Astrocyte (in vitro differentiated cells and primary cell): ENCODE data around the gene NT5C1B. TPM values are rescaled to one million over a fixed set of nuclear protein-coding genes. Genes with fewer than 3 reads are reported as not detected.

Source experiments
- DNase-seq: peaks from one replicate; pipeline ENCODE4 v3.0.0-alpha.2; 2010; ENCODE audit warnings: low read depth
- FAIRE-seq: peaks from 2 replicates; lab custom pipeline; 2011; peaks lifted over from hg19 to GRCh38; lab: Jason Lieb, UNC
- H2AFZ ChIP-seq: 2 replicates; pipeline ENCODE4 v1.6.0; 2012; ENCODE audit warnings: low read depth, low read length, inconsistent platforms
- H3K27ac ChIP-seq: 2 replicates; pipeline ENCODE4 v1.5.1; 2011; ENCODE audit warnings: low read depth, low read length, inconsistent platforms
- H3K27me3 ChIP-seq: 2 replicates; pipeline ENCODE4 v1.6.0; 2011; ENCODE audit warnings: low read length, inconsistent platforms; ENCODE audit not compliant: insufficient read depth
- H3K36me3 ChIP-seq: 2 replicates; pipeline ENCODE4 v1.5.1; 2011; ENCODE audit warnings: low read length, inconsistent platforms; ENCODE audit not compliant: insufficient read depth
- H3K4me1 ChIP-seq: 2 replicates; pipeline ENCODE4 v1.5.1; 2011; ENCODE audit warnings: low read length, inconsistent platforms; ENCODE audit not compliant: insufficient read depth
- H3K4me2 ChIP-seq: 2 replicates; pipeline ENCODE4 v1.6.0; 2012; ENCODE audit warnings: low read length, inconsistent platforms
- H3K4me3 ChIP-seq: 2 replicates; pipeline ENCODE4 v1.5.1; 2011; ENCODE audit warnings: low read depth, mild to moderate bottlenecking, low read length, inconsistent platforms; ENCODE audit not compliant: insufficient read depth
- H3K79me2 ChIP-seq: 2 replicates; pipeline ENCODE4 v1.6.0; 2012; ENCODE audit warnings: mild to moderate bottlenecking, low read length, inconsistent platforms; ENCODE audit not compliant: insufficient read depth
- H3K9ac ChIP-seq: 2 replicates; pipeline ENCODE4 v1.6.0; 2012; ENCODE audit warnings: mild to moderate bottlenecking, low read length, inconsistent platforms
- H3K9me3 ChIP-seq: 2 replicates; pipeline ENCODE4 v1.5.1; 2012; ENCODE audit warnings: low read depth, mild to moderate bottlenecking, low read length, inconsistent platforms; ENCODE audit not compliant: insufficient read depth
- H4K20me1 ChIP-seq: 2 replicates; pipeline ENCODE4 v1.6.0; 2012; ENCODE audit warnings: low read length, inconsistent platforms; ENCODE audit not compliant: insufficient read depth
- H3K27ac Mint-ChIP-seq: one replicate; pipeline ENCODE4 v1.8.0; 2021; ENCODE audit warnings: mild to moderate bottlenecking, mixed read lengths; ENCODE audit not compliant: unreplicated experiment
- H3K27me3 Mint-ChIP-seq: one replicate; pipeline ENCODE4 v1.8.0; 2021; ENCODE audit warnings: low read depth, mixed read lengths; ENCODE audit not compliant: unreplicated experiment
- H3K36me3 Mint-ChIP-seq: one replicate; pipeline ENCODE4 v1.8.0; 2021; ENCODE audit warnings: low read depth, mixed read lengths; ENCODE audit not compliant: unreplicated experiment
- H3K4me1 Mint-ChIP-seq: one replicate; pipeline ENCODE4 v1.8.0; 2021; ENCODE audit warnings: low read depth, mixed read lengths; ENCODE audit not compliant: unreplicated experiment
- H3K4me3 Mint-ChIP-seq: one replicate; pipeline ENCODE4 v1.8.0; 2021; ENCODE audit warnings: mild to moderate bottlenecking, moderate library complexity, mixed read lengths; ENCODE audit not compliant: unreplicated experiment
- H3K9me3 Mint-ChIP-seq: one replicate; pipeline ENCODE4 v1.8.0; 2021; ENCODE audit warnings: mild to moderate bottlenecking, mixed read lengths; ENCODE audit not compliant: unreplicated experiment
- EZH2 ChIP-seq: IDR thresholded peaks from 2 replicates; pipeline ENCODE4 v1.6.1; 2012; ENCODE audit warnings: mild to moderate bottlenecking, low read length, inconsistent platforms; ENCODE audit not compliant: insufficient read depth
- total RNA-seq: library from RNA; stranded (reverse); gene quantifications from 2 replicates; pipeline ENCODE4 v1.2.1, GENCODE V29; 2021
- TF ChIP-seq, protein P1 (sequence below): IDR thresholded peaks from 2 replicates; pipeline ENCODE4 v1.5.1; 2011; ENCODE audit warnings: low read depth, mild to moderate bottlenecking, inconsistent platforms, low read length, moderate library complexity; ENCODE audit not compliant: insufficient read depth

NT5C1B gene
- total RNA-seq, 1 donor from 2014 or later = not detected

DNA sequence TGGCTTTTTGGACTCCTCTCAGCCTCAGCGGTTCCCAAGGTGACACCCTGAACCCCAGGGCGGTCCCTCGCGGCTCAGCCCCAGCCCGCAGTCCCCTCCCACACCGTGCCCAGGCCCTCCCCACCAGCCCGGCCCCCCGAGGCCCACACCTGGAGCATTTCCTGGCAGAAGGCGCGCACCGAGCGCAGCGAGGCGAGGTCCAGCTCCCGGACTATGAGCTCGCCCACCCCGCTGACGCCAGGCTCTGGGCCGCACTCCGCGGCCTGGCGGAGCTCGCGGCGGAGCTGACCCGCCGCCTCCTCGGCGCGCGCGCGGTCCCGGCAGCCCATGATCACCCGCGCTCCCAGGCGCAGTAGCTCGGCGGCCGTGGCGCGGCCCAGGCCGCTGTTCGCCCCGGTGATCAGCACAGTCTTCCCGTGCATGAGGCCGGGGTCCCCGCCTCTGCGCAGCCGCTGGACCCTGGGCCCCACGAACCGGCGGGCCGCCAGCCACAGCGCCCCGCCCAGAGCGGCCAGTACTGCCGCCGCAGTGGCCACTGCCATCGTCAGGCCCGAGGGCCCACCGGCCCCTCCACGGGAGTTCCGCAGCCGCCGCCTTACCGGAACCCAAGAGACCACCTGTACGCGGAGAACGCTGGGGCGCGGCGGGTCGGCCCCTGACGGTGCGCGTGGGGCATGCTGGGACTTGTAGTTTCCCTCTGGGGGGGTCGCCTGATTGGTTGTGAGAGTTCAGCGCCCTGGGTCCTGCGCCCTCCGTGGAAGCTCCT, 29.2 kb downstream of the NT5C1B start, which contains the start of gene RDH14:
RDH14 (minus strand) TSS at position 623 of the 766 bp plus-strand sequence; CDS start at position 542, 81 bp downstream.
- H3K4me3 ChIP-seq = peak within 1 kb of the TSS; percentile 82
- peak within 1 kb of the TSS; percentile 97 for H2AFZ ChIP-seq
- FAIRE-seq (peak; percentile 73), DNase-seq (peak; percentile 84)
- no peaks in the 10 kb centered on the region for H3K27me3 Mint-ChIP-seq
- peaks cover 6% of the 10 kb centered on the region for H3K9me3 Mint-ChIP-seq
- H3K36me3 ChIP-seq = peaks cover under 1% of the 10 kb centered on the region
- H3K36me3 Mint-ChIP-seq = no peaks in the 10 kb centered on the region
- peak within 1 kb of the TSS; percentile 84 for H3K27ac ChIP-seq
- no peaks in the 10 kb centered on the region for H3K9me3 ChIP-seq
- peak within 1 kb of the TSS; percentile 89 for H3K4me2 ChIP-seq
- H4K20me1 ChIP-seq = no peaks in the 10 kb centered on the region
- no peaks in the 10 kb centered on the region for H3K27me3 ChIP-seq
- no peak for TF ChIP-seq EZH2
- TF ChIP-seq, protein P1, sequence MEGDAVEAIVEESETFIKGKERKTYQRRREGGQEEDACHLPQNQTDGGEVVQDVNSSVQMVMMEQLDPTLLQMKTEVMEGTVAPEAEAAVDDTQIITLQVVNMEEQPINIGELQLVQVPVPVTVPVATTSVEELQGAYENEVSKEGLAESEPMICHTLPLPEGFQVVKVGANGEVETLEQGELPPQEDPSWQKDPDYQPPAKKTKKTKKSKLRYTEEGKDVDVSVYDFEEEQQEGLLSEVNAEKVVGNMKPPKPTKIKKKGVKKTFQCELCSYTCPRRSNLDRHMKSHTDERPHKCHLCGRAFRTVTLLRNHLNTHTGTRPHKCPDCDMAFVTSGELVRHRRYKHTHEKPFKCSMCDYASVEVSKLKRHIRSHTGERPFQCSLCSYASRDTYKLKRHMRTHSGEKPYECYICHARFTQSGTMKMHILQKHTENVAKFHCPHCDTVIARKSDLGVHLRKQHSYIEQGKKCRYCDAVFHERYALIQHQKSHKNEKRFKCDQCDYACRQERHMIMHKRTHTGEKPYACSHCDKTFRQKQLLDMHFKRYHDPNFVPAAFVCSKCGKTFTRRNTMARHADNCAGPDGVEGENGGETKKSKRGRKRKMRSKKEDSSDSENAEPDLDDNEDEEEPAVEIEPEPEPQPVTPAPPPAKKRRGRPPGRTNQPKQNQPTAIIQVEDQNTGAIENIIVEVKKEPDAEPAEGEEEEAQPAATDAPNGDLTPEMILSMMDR = no peak
- peaks cover 12% of the 10 kb centered on the region for H3K4me1 ChIP-seq
- peak within 1 kb of the TSS; percentile 95 for H3K27ac Mint-ChIP-seq
- H3K4me3 Mint-ChIP-seq = peak within 1 kb of the TSS; percentile 96
- H3K4me1 Mint-ChIP-seq = peaks cover 14% of the 10 kb centered on the region
- H3K9ac ChIP-seq = peak within 1 kb of the TSS; percentile 91
- peaks cover 26% of the 10 kb centered on the region for H3K79me2 ChIP-seq

DNA sequence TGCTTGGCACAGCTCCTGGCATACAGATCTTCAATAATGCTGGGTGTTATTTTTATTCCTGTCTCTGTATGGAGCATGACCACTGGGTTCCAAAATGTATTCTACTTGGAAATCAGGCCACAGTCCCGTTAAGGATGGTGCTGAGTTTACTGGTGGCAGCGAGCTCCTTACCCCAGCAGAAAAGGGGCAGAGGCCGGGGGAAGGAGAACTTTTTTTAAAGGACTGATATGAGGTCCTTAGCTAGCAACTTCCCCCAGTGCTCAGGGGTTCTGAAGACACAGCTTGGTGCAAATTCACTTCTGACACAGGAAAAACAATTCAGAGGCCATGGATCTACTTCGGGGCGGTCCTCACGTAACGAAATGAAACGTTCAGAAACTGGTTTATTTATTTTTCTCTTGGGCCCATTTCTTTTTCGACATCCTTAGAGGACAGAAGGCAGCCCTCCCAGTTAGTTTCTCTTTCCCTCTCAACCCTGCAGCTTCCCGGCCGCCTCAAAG, 29.8 kb downstream of the NT5C1B start:
- peak overlapping the region; percentile 84 for H3K27ac ChIP-seq
- H3K4me3 ChIP-seq = peak overlapping the region; percentile 82
- TF ChIP-seq, protein P1 = no peak
- TF ChIP-seq EZH2 = no peak
- H3K9me3 Mint-ChIP-seq = no peaks in the 10 kb centered on the region
- no peak for FAIRE-seq
- H3K4me1 Mint-ChIP-seq = peaks cover 14% of the 10 kb centered on the region
- no peaks in the 10 kb centered on the region for H3K27me3 Mint-ChIP-seq
- peak overlapping the region; percentile 91 for H3K9ac ChIP-seq
- H4K20me1 ChIP-seq = no peaks in the 10 kb centered on the region
- DNase-seq = no peak
- peaks cover 4% of the 10 kb centered on the region for H3K36me3 ChIP-seq
- H3K4me2 ChIP-seq = peak overlapping the region; percentile 89
- H3K27ac Mint-ChIP-seq = peak overlapping the region; percentile 95
- peaks cover 4% of the 10 kb centered on the region for H3K36me3 Mint-ChIP-seq
- H3K4me3 Mint-ChIP-seq = peak overlapping the region; percentile 96
- no peaks in the 10 kb centered on the region for H3K27me3 ChIP-seq
- no peaks in the 10 kb centered on the region for H3K9me3 ChIP-seq
- H2AFZ ChIP-seq = peak overlapping the region; percentile 97
- peaks cover 12% of the 10 kb centered on the region for H3K4me1 ChIP-seq
- peaks cover 26% of the 10 kb centered on the region for H3K79me2 ChIP-seq
